DND-41 (cell line): ENCODE data around the gene EHBP1.

ENCODE experiments used
- ATAC-seq: fragments of 200-7000 bp; cut with Tn5 transposase; 3 replicates; pipeline ENCODE4 v1.9.1; 2021; ENCODE audit warnings: low read depth; ENCODE audit not compliant: insufficient read depth
- DNase-seq: peaks from one replicate; pipeline ENCODE4 v3.0.0-alpha.2; 2020
- H2AFZ ChIP-seq: 2 replicates; pipeline ENCODE4 v1.6.0; 2012; ENCODE audit warnings: low read depth, low read length
- H3K27ac ChIP-seq: 2 replicates; pipeline ENCODE4 v1.5.1; 2012; ENCODE audit warnings: low read length, inconsistent platforms
- H3K27me3 ChIP-seq: fragments of 200-600 bp; sonication (generic); 2 replicates; pipeline ENCODE4 v1.6.0; 2012; ENCODE audit warnings: low read length, mild to moderate bottlenecking, inconsistent platforms; ENCODE audit not compliant: insufficient read depth, poor library complexity
- H3K36me3 ChIP-seq: 2 replicates; pipeline ENCODE4 v1.5.1; 2012; ENCODE audit warnings: low read length, inconsistent platforms; ENCODE audit not compliant: insufficient read depth
- H3K4me1 ChIP-seq: 2 replicates; pipeline ENCODE4 v1.5.1; 2012; ENCODE audit warnings: mild to moderate bottlenecking, low read length; ENCODE audit not compliant: insufficient read depth
- H3K4me2 ChIP-seq: 2 replicates; pipeline ENCODE4 v1.6.0; 2012; ENCODE audit warnings: mild to moderate bottlenecking, moderate library complexity, low read length, inconsistent platforms; ENCODE audit not compliant: insufficient read depth
- H3K4me3 ChIP-seq, 2 experiments: fragments of 200-600 bp in 1 of 2; shearing (Covaris generic) in 1 of 2; 2 replicates each; pipeline ENCODE4 v1.5.1; 2012 to 2016; ENCODE audit warnings: inconsistent platforms in 2 of 2, low read length in 2 of 2, mild to moderate bottlenecking in 2 of 2, low read depth in 1 of 2, moderate library complexity in 1 of 2
- H3K79me2 ChIP-seq: 2 replicates; pipeline ENCODE4 v1.6.0; 2012; ENCODE audit warnings: low read length, inconsistent platforms; ENCODE audit not compliant: insufficient read depth
- H3K9ac ChIP-seq: 2 replicates; pipeline ENCODE4 v1.6.0; 2012; ENCODE audit warnings: low read depth, mild to moderate bottlenecking, inconsistent platforms, low read length, moderate library complexity
- H3K9me3 ChIP-seq: 2 replicates; pipeline ENCODE4 v1.5.1; 2012; ENCODE audit warnings: low read length, moderate library complexity, mild to moderate bottlenecking, inconsistent platforms; ENCODE audit not compliant: insufficient read depth, severe bottlenecking
- H4K20me1 ChIP-seq: 2 replicates; pipeline ENCODE4 v1.6.0; 2012; ENCODE audit warnings: low read length; ENCODE audit not compliant: insufficient read depth
- CTCF ChIP-seq: IDR thresholded peaks from 2 replicates; pipeline ENCODE4 v1.5.1; 2012; ENCODE audit warnings: borderline replicate concordance, low read length, moderate library complexity, mild to moderate bottlenecking; ENCODE audit not compliant: poor library complexity, severe bottlenecking; ENCODE audit errors: extremely low read depth
- EZH2 ChIP-seq: IDR thresholded peaks from 3 replicates; pipeline ENCODE4 v1.6.1; 2012; ENCODE audit warnings: borderline replicate concordance, low read depth, mild to moderate bottlenecking, moderate library complexity, low read length, inconsistent platforms; ENCODE audit not compliant: severe bottlenecking

Gene EHBP1

DNA sequence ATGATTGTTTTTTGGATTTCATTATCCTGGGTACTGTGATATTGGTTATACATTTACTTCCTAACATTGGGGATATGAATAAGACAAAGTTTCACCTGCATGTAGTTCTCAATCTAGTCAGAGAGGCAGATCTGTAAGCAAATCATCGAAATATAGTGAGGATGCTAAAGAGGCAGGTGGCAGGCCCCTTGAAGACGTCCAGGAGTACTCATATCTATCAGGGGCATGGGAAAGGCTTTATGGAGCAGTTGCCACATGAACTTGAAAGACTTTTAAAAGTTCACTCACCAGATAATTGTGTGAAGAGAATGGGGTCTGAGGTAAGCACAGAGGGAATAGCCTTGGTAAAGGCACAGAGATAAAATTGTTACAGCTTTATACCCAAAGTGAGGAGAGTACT, 78.8 kb downstream of the EHBP1 start:
- Histone ChIP-seq H3K36me3 (peaks cover 8% of the 10 kb centered on the region; the same call in 1 of the 2 replicates), H3K27ac (no peak overlapping the region), H3K4me1 (peaks cover 23% of the 10 kb centered on the region; the same call in 1 of the 2 replicates), H2AFZ (no peak overlapping the region), H3K27me3 (no peaks in the 10 kb centered on the region), H3K9me3 (peaks cover 18% of the 10 kb centered on the region), H3K9ac (no peak overlapping the region), H3K4me2 (no peak overlapping the region), H3K79me2 (peaks cover 5% of the 10 kb centered on the region; the same call in 1 of the 2 replicates), H3K4me3 (no peak overlapping the region), H4K20me1 (no peaks in the 10 kb centered on the region)
- DNase-seq (no peak), ATAC-seq (no peak)
- no peak for TF ChIP-seq EZH2
- TF ChIP-seq CTCF: no peak

- no peak for ATAC-seq
- peaks cover 30% of the 10 kb centered on the region; the same call in 1 of the 2 replicates for H3K4me1 ChIP-seq
- H3K36me3 ChIP-seq: peaks cover 8% of the 10 kb centered on the region; the same call in 1 of the 2 replicates
- no peak overlapping the region for H3K4me3 ChIP-seq
- H3K9me3 ChIP-seq: peaks cover 18% of the 10 kb centered on the region
- no peak overlapping the region for H3K27ac ChIP-seq
- H3K79me2 ChIP-seq: peaks cover 5% of the 10 kb centered on the region; the same call in 1 of the 2 replicates
- no peaks in the 10 kb centered on the region for H4K20me1 ChIP-seq
- TF ChIP-seq EZH2: no peak
- H3K27me3 ChIP-seq: no peaks in the 10 kb centered on the region
- H2AFZ ChIP-seq: no peak overlapping the region
- no peak overlapping the region for H3K4me2 ChIP-seq
- DNase-seq: no peak
- no peak overlapping the region for H3K9ac ChIP-seq
Measured at GRCh38 chr2:62785216-62785615, 79.7 kb downstream of the EHBP1 start.

- Histone ChIP-seq H3K4me1 (peaks cover 37% of the 10 kb centered on the region), H2AFZ (no peak overlapping the region), H4K20me1 (no peaks in the 10 kb centered on the region), H3K27ac (peak overlapping the region; percentile 30; the same call in 1 of the 2 replicates), H3K36me3 (peaks cover 8% of the 10 kb centered on the region; the same call in 1 of the 2 replicates), H3K4me3 (no peak overlapping the region), H3K9me3 (peaks cover 18% of the 10 kb centered on the region), H3K79me2 (peaks cover 5% of the 10 kb centered on the region; the same call in 1 of the 2 replicates), H3K27me3 (no peaks in the 10 kb centered on the region), H3K9ac (no peak overlapping the region), H3K4me2 (no peak overlapping the region)
- TF ChIP-seq EZH2 (no peak), CTCF (no peak)
- DNase-seq: no peak
- ATAC-seq: no peak
Measured at GRCh38 chr2:62785810-62786597, 80.5 kb downstream of the EHBP1 start.

DNA sequence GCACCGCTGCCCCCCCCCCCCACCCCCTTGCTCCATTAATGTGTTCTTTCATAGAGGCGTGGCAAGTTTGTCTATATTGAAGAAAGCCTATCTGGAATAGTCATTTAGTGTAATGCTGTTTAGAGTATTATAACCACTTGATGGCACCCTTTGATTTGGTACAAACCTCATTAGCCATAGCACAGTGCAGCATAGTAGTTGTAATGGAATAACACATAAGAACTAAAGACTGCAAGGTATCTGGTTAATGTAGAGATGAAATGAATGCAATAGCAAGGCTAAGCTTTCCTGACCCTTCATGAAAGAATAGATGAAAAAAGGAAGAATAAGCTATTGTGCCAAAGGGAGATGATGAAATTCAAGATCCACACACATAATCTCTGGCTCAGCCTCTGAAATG, 81.9 kb downstream of the EHBP1 start:
- DNase-seq (no peak), ATAC-seq (peak; percentile 97)
- Histone ChIP-seq H3K4me1 (peaks cover 40% of the 10 kb centered on the region), H4K20me1 (no peaks in the 10 kb centered on the region), H3K79me2 (peaks cover 10% of the 10 kb centered on the region; the same call in 1 of the 2 replicates), H3K4me3 (no peak overlapping the region), H2AFZ (no peak overlapping the region), H3K9me3 (peaks cover 14% of the 10 kb centered on the region), H3K9ac (no peak overlapping the region), H3K27me3 (no peaks in the 10 kb centered on the region), H3K36me3 (peaks cover 8% of the 10 kb centered on the region; the same call in 1 of the 2 replicates), H3K4me2 (no peak overlapping the region), H3K27ac (0 out of 2 replicates have a peak overlapping the region, but pooled peaks have one; percentile 39)
- TF ChIP-seq CTCF (peak; percentile 79), EZH2 (no peak)
